GM12874 (cell line): ENCODE data around the gene RNF121.

Experiments used
- CTCF ChIP-seq: IDR thresholded peaks from 2 replicates; pipeline ENCODE4 v1.5.1; 2011; ENCODE audit warnings: low read depth, mild to moderate bottlenecking, control low read depth, low read length, moderate library complexity; ENCODE audit not compliant: insufficient read depth

Gene RNF121

GRCh38 chr11:71935338-71935925 is 6.6 kb downstream of the RNF121 start:
- TF ChIP-seq CTCF, result no peak

GRCh38 chr11:71936825-71937224 is 8.0 kb downstream of the RNF121 start:
- no peak for TF ChIP-seq CTCF

- no peak for TF ChIP-seq CTCF
Observed at GRCh38 chr11:71937826-71938225, 9.0 kb downstream of the RNF121 start.

GRCh38 chr11:71940561-71941219 is 11.8 kb downstream of the RNF121 start:
- TF ChIP-seq CTCF, result no peak

- TF ChIP-seq CTCF, result no peak
Observed at GRCh38 chr11:71946144-71946571, 17.3 kb downstream of the RNF121 start.

GRCh38 chr11:71947498-71947897 is 18.7 kb downstream of the RNF121 start:
- no peak for TF ChIP-seq CTCF

GRCh38 chr11:71948314-71949027 is 19.6 kb downstream of the RNF121 start:
- no peak for TF ChIP-seq CTCF
